ENCODE data around the gene AREL1. TPM values are rescaled to one million over a fixed set of nuclear protein-coding genes. Genes with fewer than 3 reads are reported as not detected.

The AREL1 gene
- total and polyA plus RNA-seq, 2 donors (not counting 3 experiments of a cell fraction or from before 2014, with no cell fraction given) = 46.4 to 67.2 TPM

DNA sequence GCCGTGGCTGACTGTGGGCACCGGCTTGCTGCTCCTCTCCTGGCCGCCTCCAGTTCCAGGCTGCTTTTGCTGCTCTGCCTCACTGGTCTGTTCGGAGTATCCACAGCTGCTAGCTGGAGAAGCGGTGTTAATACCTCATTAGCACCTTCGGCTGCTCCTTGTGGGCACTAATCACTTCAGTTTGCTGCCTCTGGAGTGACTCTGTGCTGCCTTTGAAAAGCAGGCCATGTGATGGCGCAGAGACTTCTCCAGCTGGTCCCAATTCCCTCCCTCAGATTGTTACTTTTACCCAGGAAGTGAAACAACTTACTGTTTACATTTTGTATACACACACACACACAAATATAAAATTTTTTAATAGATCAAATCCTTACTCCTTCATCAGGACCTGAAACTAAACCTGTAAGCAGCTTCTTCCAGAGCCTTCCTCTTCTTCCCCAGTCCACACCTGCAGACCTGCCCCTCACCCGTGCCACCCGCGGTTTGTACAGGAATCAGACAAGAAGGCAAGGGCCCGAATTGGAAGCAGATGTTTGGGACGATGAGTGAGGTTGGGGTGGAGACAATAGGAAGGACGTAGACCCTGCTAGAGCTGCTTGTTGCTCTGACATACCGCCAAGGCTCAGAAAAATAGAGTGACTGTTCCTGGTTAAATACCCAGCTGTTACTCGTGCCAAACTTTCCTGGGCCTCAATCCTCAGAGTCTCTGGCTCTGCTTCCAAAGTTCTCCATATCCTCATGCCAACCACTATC, 59.3 kb downstream of the AREL1 start:
- dilution Hi-C loops (cut with MboI; ENCODE audit: extremely low pct_ligation_motif_present, low sequenced_read_pairs) = no loop called here
- Histone ChIP-seq H3K4me2 (ENCODE audit: insufficient read depth, low read length) (no peak overlapping the region), H3K9ac (replicated peaks; ENCODE audit: extremely low read depth, insufficient read depth, low read length) (no peak overlapping the region), H3K9me3 (replicated peaks; ENCODE audit: control insufficient read depth, insufficient read depth, low read length) (no peaks in the 10 kb centered on the region), H3K4me1 (ENCODE audit: control insufficient read depth, extremely low read depth, insufficient read depth, low read length) (peaks cover 33% of the 10 kb centered on the region), H2AFZ (ENCODE audit: low read depth, low read length) (no peak overlapping the region), H3K27ac (ENCODE audit: insufficient read depth, low read depth, low read length) (no peak overlapping the region), H4K20me1 (replicated peaks; ENCODE audit: control insufficient read depth, extremely low read depth, insufficient read depth, low read length) (no peaks in the 10 kb centered on the region), H3K36me3 (ENCODE audit: control insufficient read depth in 2 of 2, extremely low read depth in 1 of 2, insufficient read depth in 2 of 2, low read length in 2 of 2) (peaks cover 2 to 3% of the 10 kb centered on the region in 2 experiments), H3K79me2 (ENCODE audit: control insufficient read depth, insufficient read depth, low read length) (no peaks in the 10 kb centered on the region), H3K27me3 (ENCODE audit: control insufficient read depth in 2 of 2, insufficient read depth in 2 of 2, low read length in 2 of 2) (no peaks in the 10 kb centered on the region), H3K9me1 (replicated peaks; ENCODE audit: control insufficient read depth, extremely low read depth, insufficient read depth, low read length) (no peaks in the 10 kb centered on the region), H3K4me3 (replicated peaks in 1 of 3; ENCODE audit: insufficient read depth in 1 of 3, low read depth in 1 of 3, low read length in 3 of 3) (no peak overlapping the region)
- intact Hi-C loops (cut with micrococcal nuclease) = no loop called here
- TF ChIP-seq GATA2 (IDR thresholded peaks at IDR 0.05; ENCODE audit: insufficient read depth, insufficient read length, low read depth, low read length) (no peak), POLR2AphosphoS5 (IDR thresholded peaks at IDR 0.05; ENCODE audit: insufficient read depth, low read depth, low read length) (no peak), FOS (IDR thresholded peaks at IDR 0.05; ENCODE audit: borderline replicate concordance, insufficient read depth, low read length) (no peak), JUN (IDR thresholded peaks at IDR 0.05; ENCODE audit: borderline replicate concordance, insufficient read depth, insufficient read length, low read depth) (no peak), EZH2 (IDR thresholded peaks at IDR 0.05; ENCODE audit: borderline replicate concordance, low read depth, low read length, severe bottlenecking) (no peak), POLR2A (IDR thresholded peaks at IDR 0.05; ENCODE audit: low read depth, low read length) (no peak)
- TF ChIP-seq, protein P1, sequence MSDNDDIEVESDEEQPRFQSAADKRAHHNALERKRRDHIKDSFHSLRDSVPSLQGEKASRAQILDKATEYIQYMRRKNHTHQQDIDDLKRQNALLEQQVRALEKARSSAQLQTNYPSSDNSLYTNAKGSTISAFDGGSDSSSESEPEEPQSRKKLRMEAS (IDR thresholded peaks at IDR 0.05; ENCODE audit: insufficient read depth, insufficient read length) = no peak
- TF ChIP-seq, protein P2, sequence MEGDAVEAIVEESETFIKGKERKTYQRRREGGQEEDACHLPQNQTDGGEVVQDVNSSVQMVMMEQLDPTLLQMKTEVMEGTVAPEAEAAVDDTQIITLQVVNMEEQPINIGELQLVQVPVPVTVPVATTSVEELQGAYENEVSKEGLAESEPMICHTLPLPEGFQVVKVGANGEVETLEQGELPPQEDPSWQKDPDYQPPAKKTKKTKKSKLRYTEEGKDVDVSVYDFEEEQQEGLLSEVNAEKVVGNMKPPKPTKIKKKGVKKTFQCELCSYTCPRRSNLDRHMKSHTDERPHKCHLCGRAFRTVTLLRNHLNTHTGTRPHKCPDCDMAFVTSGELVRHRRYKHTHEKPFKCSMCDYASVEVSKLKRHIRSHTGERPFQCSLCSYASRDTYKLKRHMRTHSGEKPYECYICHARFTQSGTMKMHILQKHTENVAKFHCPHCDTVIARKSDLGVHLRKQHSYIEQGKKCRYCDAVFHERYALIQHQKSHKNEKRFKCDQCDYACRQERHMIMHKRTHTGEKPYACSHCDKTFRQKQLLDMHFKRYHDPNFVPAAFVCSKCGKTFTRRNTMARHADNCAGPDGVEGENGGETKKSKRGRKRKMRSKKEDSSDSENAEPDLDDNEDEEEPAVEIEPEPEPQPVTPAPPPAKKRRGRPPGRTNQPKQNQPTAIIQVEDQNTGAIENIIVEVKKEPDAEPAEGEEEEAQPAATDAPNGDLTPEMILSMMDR (IDR thresholded peaks at IDR 0.05; ENCODE audit: extremely low read depth in 1 of 2, insufficient read depth in 1 of 2, low read depth in 1 of 2, low read length in 2 of 2) = no peak
- CTCF ChIA-PET = interaction anchor here (0.9 to 2.1 kb wide), 4 partner anchors 12 to 109 kb away, joined by 3 to 6 read pairs (median 5); partner anchors contain the start of gene YLPM1
- DNase-seq (ENCODE audit: low read depth, low spot score) (no peak), FAIRE-seq (no peak)
- BruUV-seq (replicated peaks) = no TSS peak
- POLR2A ChIA-PET = no interaction called here
